Erythroblast (primary cell): ENCODE data around the gene CPLANE2.

Source experiments
- GATA1 ChIP-seq: IDR thresholded peaks from 2 replicates; pipeline ENCODE4 v1.6.1; 2011; ENCODE audit warnings: low read depth, mild to moderate bottlenecking, control low read depth, low read length, moderate library complexity
- POLR2A ChIP-seq: IDR thresholded peaks from 2 replicates; pipeline ENCODE4 v1.6.1; 2011; ENCODE audit warnings: mild to moderate bottlenecking, low read length

GRCh38 chr1:16205334-16205671 is 31.7 kb downstream of the CPLANE2 start:
- TF ChIP-seq POLR2A (no peak), GATA1 (no peak)
